C4-2B (cell line): Measurements from ENCODE around the gene SDCBP2.

Source experiments
- ZFX ChIP-seq: fragments of 450-650 bp; IDR thresholded peaks from 2 replicates; pipeline ENCODE4 v1.6.1; 2017
- TF ChIP-seq, protein P1 (sequence below): fragments of 450-650 bp; conservative IDR thresholded peaks from 2 replicates; pipeline ENCODE4 v1.5.1; 2017; ENCODE audit warnings: mild to moderate bottlenecking

DNA sequence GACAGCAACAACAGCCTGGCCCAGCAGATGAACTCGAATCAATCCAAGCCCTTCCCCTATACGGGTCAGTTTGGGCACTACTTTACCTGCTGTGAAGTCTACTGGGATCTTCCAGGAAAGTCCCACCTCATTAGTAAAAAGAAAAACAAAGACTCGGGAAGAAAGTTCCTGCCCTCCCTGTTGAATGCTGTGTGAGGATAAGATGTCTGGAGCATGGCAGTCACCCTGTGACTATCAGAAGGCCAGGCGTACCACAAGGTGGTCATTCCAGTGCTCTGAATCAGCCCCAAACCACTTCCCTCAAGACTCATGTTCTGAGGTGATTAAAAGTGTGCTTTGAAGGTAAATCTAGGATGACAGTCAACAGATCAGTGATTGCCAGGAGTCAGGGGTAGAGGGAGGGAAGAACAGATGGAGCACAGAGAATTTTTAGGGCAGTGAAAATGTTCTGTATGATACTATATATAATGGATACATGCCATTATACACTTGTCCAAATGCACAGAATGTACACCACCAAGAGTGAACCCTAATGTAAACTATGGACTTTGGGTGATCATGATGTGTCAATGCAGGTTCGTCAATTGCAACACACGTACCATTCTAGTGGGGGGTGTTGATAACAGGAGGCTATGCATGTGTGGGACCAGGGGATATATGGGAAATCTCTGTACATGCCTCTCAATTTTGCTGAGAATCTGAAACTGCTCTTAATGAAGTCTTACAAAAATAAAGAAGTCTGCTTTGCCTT lies 49.2 kb upstream of the SDCBP2 start:
- TF ChIP-seq, protein P1, sequence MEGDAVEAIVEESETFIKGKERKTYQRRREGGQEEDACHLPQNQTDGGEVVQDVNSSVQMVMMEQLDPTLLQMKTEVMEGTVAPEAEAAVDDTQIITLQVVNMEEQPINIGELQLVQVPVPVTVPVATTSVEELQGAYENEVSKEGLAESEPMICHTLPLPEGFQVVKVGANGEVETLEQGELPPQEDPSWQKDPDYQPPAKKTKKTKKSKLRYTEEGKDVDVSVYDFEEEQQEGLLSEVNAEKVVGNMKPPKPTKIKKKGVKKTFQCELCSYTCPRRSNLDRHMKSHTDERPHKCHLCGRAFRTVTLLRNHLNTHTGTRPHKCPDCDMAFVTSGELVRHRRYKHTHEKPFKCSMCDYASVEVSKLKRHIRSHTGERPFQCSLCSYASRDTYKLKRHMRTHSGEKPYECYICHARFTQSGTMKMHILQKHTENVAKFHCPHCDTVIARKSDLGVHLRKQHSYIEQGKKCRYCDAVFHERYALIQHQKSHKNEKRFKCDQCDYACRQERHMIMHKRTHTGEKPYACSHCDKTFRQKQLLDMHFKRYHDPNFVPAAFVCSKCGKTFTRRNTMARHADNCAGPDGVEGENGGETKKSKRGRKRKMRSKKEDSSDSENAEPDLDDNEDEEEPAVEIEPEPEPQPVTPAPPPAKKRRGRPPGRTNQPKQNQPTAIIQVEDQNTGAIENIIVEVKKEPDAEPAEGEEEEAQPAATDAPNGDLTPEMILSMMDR, result no peak
- no peak for TF ChIP-seq ZFX
